Testis (tissue), 3 donors: ENCODE measurements around the gene ENTPD2. TPM values are rescaled to one million over a fixed set of nuclear protein-coding genes. Genes with fewer than 3 reads are reported as not detected.

Source experiments
- DNase-seq: peaks from one replicate; pipeline ENCODE4 v3.0.0-alpha.2; 2019
- H3K27ac ChIP-seq, 2 donors: fragments of 200-600 bp; sonication (generic); one replicate each; pipeline ENCODE4 v1.5.1; 2019
- H3K27me3 ChIP-seq: fragments of 200-600 bp; sonication (generic); one replicate; pipeline ENCODE4 v1.5.1; 2019
- H3K36me3 ChIP-seq: fragments of 200-600 bp; sonication (generic); one replicate; pipeline ENCODE4 v1.5.1; 2017; ENCODE audit warnings: low read depth; ENCODE audit errors: missing control alignments
- H3K4me1 ChIP-seq: fragments of 200-600 bp; sonication (generic); one replicate; pipeline ENCODE4 v1.5.1; 2019
- H3K4me3 ChIP-seq, 2 donors: fragments of 200-600 bp; sonication (generic); one replicate each; pipeline ENCODE4 v1.5.1; 2017 to 2019
- H3K9me3 ChIP-seq: fragments of 200-600 bp; sonication (generic); one replicate; pipeline ENCODE4 v1.5.1; 2017
- POLR2A ChIP-seq: fragments of 450-650 bp; IDR thresholded peaks from one replicate; pipeline ENCODE4 v1.6.1; 2017; ENCODE audit warnings: antibody characterized with exemption, mild to moderate bottlenecking, moderate library complexity
- WGBS, 2 donors: methylation state at CpG; one replicate each; pipeline ENCODE4 v1.1.5; 2018; 5-methylcytosine and 5-hydroxymethylcytosine counted together
- intact Hi-C: fragments of 100-400 bp; cut with DNase I; formaldehyde crosslinking; loops from one replicate; pipeline ENCODE4 v1.15.1; 2023; ENCODE audit warnings: low total_unique reads
- polyA plus RNA-seq: library from polyadenylated mRNA; stranded (reverse); fragments of 350-450 nt; fragmentation: Illumina TruSeq; extraction: RNeasy Lipid Tissue Mini Kit (QIAGEN cat#74804); gene quantifications from one replicate; pipeline ENCODE4 v1.2.3, GENCODE V29; 2014; ENCODE audit warnings: low read depth, low replicate concordance; ENCODE audit not compliant: insufficient read depth
- total RNA-seq, 2 donors: library from RNA; depleted of rRNA; stranded (reverse); fragments of >200 nt; gene quantifications; one replicate each; pipeline ENCODE4 v1.2.3, GENCODE V29; 2016
- TF ChIP-seq, protein P1 (sequence below), 3 experiments: fragments of 450-650 bp in 2 of 3; fragments of 200-600 bp in 1 of 3; sonication (generic) in 1 of 3; IDR thresholded peaks; one replicate each; pipeline ENCODE4 v1.5.1; 2016 to 2019; ENCODE audit warnings: antibody characterized with exemption in 3 of 3, mild to moderate bottlenecking in 2 of 3, moderate library complexity in 1 of 3

The ENTPD2 gene
- total and polyA plus RNA-seq, 3 donors from 2014 or later: 5.7 to 9.6 (median 8.5) TPM

DNA sequence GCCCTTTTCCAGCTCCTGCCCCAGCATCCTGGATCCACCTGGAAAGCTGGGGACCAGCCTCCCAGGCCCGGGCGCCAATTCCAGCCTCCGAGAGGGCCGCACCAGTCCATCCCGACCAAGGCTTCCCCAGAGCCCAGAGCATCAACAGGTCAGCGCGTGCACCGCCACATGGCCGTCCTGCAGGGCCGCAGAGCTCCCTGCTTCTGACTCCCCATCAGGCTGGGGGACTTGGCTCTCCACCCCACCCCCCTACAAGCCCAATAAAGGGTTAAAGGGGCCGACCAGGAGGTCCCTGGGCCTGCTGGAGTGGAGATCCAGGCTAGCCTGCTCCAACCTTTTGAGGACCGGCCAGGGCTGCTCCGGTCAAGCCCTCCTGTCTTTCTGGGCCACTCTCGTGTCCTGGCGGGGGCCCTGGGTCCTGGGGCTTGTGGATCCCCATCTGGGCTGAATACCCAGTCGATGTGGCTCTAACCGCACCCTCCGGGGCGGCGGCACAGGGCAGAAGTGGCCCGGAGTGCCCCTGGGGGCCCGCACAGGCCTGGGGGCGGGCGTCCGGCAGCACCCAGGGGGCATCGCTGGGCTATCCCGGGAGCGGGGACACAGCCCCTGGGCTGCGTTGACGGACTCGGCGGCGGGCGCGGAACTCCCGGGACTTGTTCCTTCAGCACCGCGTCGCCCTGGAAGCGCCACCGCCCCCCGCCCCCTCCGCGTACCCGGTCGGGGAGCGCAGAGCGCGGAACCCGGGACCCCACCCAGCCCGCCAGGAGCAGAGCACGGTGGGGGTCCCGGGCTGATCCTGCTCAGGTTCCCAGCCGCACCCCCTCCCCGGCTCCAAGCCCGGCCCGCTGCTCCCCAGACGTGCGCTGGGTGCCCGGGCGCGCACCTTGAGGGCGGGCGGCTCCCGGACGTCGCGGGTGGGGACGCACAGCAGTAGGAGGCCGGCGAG is 590 bp downstream of the ENTPD2 start:
- peak overlapping the region; percentile 44 to 60 for H3K4me3 ChIP-seq
- H3K27ac ChIP-seq: no peak overlapping the region
- H3K9me3 ChIP-seq: no peaks in the 10 kb centered on the region
- no peaks in the 10 kb centered on the region for H3K36me3 ChIP-seq
- peaks cover 34% of the 10 kb centered on the region for H3K4me1 ChIP-seq
- TF ChIP-seq, protein P1, sequence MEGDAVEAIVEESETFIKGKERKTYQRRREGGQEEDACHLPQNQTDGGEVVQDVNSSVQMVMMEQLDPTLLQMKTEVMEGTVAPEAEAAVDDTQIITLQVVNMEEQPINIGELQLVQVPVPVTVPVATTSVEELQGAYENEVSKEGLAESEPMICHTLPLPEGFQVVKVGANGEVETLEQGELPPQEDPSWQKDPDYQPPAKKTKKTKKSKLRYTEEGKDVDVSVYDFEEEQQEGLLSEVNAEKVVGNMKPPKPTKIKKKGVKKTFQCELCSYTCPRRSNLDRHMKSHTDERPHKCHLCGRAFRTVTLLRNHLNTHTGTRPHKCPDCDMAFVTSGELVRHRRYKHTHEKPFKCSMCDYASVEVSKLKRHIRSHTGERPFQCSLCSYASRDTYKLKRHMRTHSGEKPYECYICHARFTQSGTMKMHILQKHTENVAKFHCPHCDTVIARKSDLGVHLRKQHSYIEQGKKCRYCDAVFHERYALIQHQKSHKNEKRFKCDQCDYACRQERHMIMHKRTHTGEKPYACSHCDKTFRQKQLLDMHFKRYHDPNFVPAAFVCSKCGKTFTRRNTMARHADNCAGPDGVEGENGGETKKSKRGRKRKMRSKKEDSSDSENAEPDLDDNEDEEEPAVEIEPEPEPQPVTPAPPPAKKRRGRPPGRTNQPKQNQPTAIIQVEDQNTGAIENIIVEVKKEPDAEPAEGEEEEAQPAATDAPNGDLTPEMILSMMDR (IDR thresholded peaks at IDR 0.05): no peak
- no peak for TF ChIP-seq POLR2A
- intact Hi-C loops: no loop called here
- 18 to 67% methylated on average over 6 to 46 of the region's 71 CpGs for WGBS, 2 donors
- H3K27me3 ChIP-seq: no peaks in the 10 kb centered on the region
- DNase-seq: no peak

DNA sequence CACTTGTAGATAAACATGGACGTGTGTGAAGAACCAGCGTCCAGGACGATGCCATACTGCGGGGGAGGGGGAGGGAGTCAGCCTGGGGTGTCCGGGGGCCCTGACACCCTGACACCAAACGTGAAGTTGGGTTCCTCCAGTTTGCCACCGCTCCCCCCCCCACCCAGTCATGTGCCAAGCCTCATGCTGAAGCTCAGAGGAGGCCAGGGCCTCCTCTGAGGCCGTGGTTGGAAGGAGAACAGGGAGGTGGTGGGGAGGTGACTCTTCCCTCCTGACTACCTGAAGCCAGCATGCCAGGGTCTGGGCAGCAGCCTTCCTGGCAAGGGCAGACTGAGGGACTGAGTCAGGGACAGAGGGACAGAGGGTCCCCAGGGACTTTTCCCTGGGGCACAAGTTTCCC is 1.6 kb downstream of the ENTPD2 start:
- TF ChIP-seq, protein P1 (IDR thresholded peaks at IDR 0.05): no peak
- TF ChIP-seq POLR2A: no peak
- H3K27ac ChIP-seq: no peak overlapping the region
- no peaks in the 10 kb centered on the region for H3K9me3 ChIP-seq
- intact Hi-C loops: no loop called here
- no peak for DNase-seq
- no peak overlapping the region for H3K4me3 ChIP-seq
- H3K27me3 ChIP-seq: no peaks in the 10 kb centered on the region
- no peaks in the 10 kb centered on the region for H3K36me3 ChIP-seq
- 79% methylated on average over 8 of the region's 8 CpGs; no CpG with 5 or more reads in 1 of the 2 donors for WGBS, 2 donors
- peaks cover 34% of the 10 kb centered on the region for H3K4me1 ChIP-seq

DNA sequence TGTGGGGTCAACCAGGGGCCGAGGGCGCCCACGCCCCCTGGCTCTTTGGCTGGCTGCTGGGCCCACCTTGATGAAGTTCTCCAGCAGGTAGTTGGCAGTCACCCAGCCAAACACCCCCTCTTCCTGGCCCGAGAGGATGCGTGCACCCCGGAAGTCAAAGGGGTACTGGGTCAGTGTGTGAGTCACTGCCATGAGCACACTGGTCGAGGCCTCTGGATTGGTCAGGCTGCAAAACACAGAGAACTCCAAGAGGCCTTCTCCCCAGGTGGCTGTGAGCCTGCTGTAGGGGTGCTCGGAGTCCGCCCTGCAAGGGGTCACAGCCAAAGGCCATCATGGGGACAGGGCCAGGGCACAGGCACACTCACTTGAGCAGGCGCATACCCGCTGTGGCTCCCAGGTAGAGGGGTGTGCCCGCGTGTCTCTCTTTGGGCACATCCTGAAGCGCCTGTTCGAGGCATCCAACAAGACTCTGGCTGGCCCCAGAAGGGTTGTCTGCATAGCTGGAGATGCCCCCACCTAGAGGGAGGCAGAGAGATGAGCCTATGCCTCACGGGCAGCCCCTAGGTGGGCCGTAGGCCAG is 2.6 kb downstream of the ENTPD2 start:
- no peak for TF ChIP-seq POLR2A
- TF ChIP-seq, protein P1 (IDR thresholded peaks at IDR 0.05): no peak
- no peak overlapping the region for H3K27ac ChIP-seq
- intact Hi-C loops: no loop called here
- no peaks in the 10 kb centered on the region for H3K27me3 ChIP-seq
- H3K4me1 ChIP-seq: peaks cover 33% of the 10 kb centered on the region
- H3K4me3 ChIP-seq: no peak overlapping the region
- 87% methylated on average over 17 of the region's 17 CpGs; no CpG with 5 or more reads in 1 of the 2 donors for WGBS, 2 donors
- no peaks in the 10 kb centered on the region for H3K9me3 ChIP-seq
- DNase-seq: no peak
- H3K36me3 ChIP-seq: no peaks in the 10 kb centered on the region

DNA sequence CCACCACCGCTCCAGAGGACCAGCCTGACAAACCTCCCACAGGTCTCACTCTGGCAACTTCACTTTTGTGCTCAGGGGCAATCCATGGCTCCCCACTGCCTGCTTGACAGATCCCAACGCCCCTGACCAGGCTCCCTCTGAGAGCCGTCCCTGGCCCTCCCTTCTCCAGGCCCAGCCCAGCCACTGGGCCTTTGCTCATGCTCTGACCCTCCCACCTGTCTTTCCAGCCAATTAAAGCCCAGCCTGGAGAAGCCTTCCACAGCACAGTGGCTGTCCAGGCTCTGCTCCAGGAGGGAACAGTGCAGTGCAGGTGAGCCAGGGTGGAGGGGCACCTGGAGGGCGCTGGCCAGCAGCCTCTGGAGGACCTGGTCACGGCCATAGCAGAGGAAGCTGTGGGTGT is 3.3 kb downstream of the ENTPD2 start:
- Histone ChIP-seq H3K9me3 (no peaks in the 10 kb centered on the region), H3K4me3 (no peak overlapping the region), H3K27ac (no peak overlapping the region), H3K4me1 (peaks cover 27% of the 10 kb centered on the region), H3K36me3 (no peaks in the 10 kb centered on the region), H3K27me3 (no peaks in the 10 kb centered on the region)
- WGBS, 2 donors: 82 to 89% methylated on average over 4 to 5 of the region's 5 CpGs
- DNase-seq: no peak
- TF ChIP-seq, protein P1 (IDR thresholded peaks at IDR 0.05): no peak
- no peak for TF ChIP-seq POLR2A
- intact Hi-C loops: no loop called here
